A549 (cell line): ENCODE measurements around the gene EME2.

Source experiments
- CEBPB ChIP-seq, 2 experiments: fragments of >200 bp in 1 of 2; sonication (Bioruptor Twin) in 1 of 2; formaldehyde crosslinking in 1 of 2; IDR thresholded peaks; 2 replicates each; pipeline ENCODE4 v1.6.1; 2012 to 2016
- CHD2 ChIP-seq: fragments of 150-350 bp; IDR thresholded peaks from 2 replicates; pipeline ENCODE4 v1.6.1; 2014; ENCODE audit warnings: low read length; ENCODE audit not compliant: partially characterized antibody
- E2F6 ChIP-seq: IDR thresholded peaks from 2 replicates; pipeline ENCODE4 v1.6.1; 2012; ENCODE audit warnings: low read depth, borderline replicate concordance
- EHMT2 ChIP-seq: fragments of 200-600 bp; sonication (generic); IDR thresholded peaks from 2 replicates; pipeline ENCODE4 v1.6.1; 2016; ENCODE audit warnings: antibody characterized with exemption, low read depth, mild to moderate bottlenecking, moderate library complexity
- FOSL2 ChIP-seq, 2 experiments: fragments of 450-650 bp in 1 of 2; fragments of >200 bp in 1 of 2; sonication (Bioruptor Twin) in 1 of 2; formaldehyde crosslinking; IDR thresholded peaks; 2 replicates each; pipeline versions ENCODE4 v1.5.0 to v1.6.1; 2016 to 2020; ENCODE audit warnings: mild to moderate bottlenecking in 1 of 2, moderate library complexity in 1 of 2
- JUNB ChIP-seq: fragments of >200 bp; sonication (Bioruptor Twin); formaldehyde crosslinking; IDR thresholded peaks from 2 replicates; pipeline ENCODE4 v1.6.1; 2016
- NR3C1 ChIP-seq: fragments of >200 bp; sonication (Bioruptor Twin); formaldehyde crosslinking; IDR thresholded peaks from 3 replicates; pipeline ENCODE4 v1.6.1; 2017
- POLR2A ChIP-seq: IDR thresholded peaks from 2 replicates; pipeline ENCODE4 v1.6.1; 2012; ENCODE audit warnings: mild to moderate bottlenecking, low read length
- POLR2AphosphoS2 ChIP-seq: conservative IDR thresholded peaks from 2 replicates; pipeline ENCODE4 v1.6.1; 2012; ENCODE audit warnings: low read length, improper control_type of control experiment, inconsistent platforms
- RFX5 ChIP-seq: fragments of 450-650 bp; IDR thresholded peaks from 2 replicates; pipeline ENCODE4 v1.7.1; 2014; ENCODE audit warnings: antibody characterized with exemption, mild to moderate bottlenecking, moderate library complexity
- SREBF2 ChIP-seq: fragments of 450-650 bp; IDR thresholded peaks from 2 replicates; pipeline ENCODE4 v1.6.1; 2014; ENCODE audit warnings: mild to moderate bottlenecking, moderate library complexity
- TF ChIP-seq, protein P1 (sequence below): IDR thresholded peaks from 2 replicates; pipeline ENCODE4 v1.6.1; 2012
- TF ChIP-seq, protein P2 (sequence below): fragments of >200 bp; sonication (Bioruptor Twin); formaldehyde crosslinking; IDR thresholded peaks from 3 replicates; pipeline ENCODE4 v1.5.1; 2016

DNA sequence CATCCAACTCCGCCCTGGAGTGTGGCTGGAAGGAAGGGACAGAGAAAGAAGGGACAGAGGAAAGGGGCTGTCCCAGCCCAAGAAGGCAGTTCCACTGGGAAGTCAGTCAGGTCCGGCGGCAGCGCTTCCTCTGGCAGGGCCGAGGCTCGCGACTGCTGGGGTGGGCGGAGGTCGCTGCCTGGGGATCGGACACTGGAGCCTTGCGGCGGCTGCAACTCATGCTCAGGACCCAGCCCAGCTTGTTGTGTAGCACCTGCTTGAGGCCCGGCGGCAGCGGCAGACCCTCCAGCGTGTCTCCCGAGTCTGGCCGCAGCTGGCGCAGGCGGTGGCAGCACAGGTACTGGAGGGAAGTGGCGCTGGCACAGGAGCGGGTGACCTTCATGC is 4.4 kb downstream of the EME2 start:
- TF ChIP-seq, protein P1, sequence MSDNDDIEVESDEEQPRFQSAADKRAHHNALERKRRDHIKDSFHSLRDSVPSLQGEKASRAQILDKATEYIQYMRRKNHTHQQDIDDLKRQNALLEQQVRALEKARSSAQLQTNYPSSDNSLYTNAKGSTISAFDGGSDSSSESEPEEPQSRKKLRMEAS, result no peak
- no peak for TF ChIP-seq FOSL2 (IDR thresholded peaks at IDR 0.05)
- no peak for TF ChIP-seq FOSL2 (CRISPR knock-in tag; IDR thresholded peaks at IDR 0.05)
- TF ChIP-seq POLR2A, result no peak
- TF ChIP-seq, protein P2, sequence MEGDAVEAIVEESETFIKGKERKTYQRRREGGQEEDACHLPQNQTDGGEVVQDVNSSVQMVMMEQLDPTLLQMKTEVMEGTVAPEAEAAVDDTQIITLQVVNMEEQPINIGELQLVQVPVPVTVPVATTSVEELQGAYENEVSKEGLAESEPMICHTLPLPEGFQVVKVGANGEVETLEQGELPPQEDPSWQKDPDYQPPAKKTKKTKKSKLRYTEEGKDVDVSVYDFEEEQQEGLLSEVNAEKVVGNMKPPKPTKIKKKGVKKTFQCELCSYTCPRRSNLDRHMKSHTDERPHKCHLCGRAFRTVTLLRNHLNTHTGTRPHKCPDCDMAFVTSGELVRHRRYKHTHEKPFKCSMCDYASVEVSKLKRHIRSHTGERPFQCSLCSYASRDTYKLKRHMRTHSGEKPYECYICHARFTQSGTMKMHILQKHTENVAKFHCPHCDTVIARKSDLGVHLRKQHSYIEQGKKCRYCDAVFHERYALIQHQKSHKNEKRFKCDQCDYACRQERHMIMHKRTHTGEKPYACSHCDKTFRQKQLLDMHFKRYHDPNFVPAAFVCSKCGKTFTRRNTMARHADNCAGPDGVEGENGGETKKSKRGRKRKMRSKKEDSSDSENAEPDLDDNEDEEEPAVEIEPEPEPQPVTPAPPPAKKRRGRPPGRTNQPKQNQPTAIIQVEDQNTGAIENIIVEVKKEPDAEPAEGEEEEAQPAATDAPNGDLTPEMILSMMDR, result no peak
- TF ChIP-seq CEBPB (IDR thresholded peaks at IDR 0.05), result no peak
- no peak for TF ChIP-seq RFX5
- no peak for TF ChIP-seq EHMT2
- no peak for TF ChIP-seq CHD2
- TF ChIP-seq POLR2AphosphoS2, result no peak
- no peak for TF ChIP-seq NR3C1
- TF ChIP-seq JUNB, result no peak
- TF ChIP-seq E2F6, result no peak
- TF ChIP-seq SREBF2, result no peak
